Progenitor cell of endocrine pancreas (in vitro differentiated cells): ENCODE results near the gene GAB2. TPM values are rescaled to one million over a fixed set of nuclear protein-coding genes. Genes with fewer than 3 reads are reported as not detected.
A peak's percentile ranks its signal among the peaks of the same experiment; 100 is the strongest.

ENCODE experiments used
- DNase-seq: peaks from one replicate; pipeline ENCODE4 v3.0.0; 2021; ENCODE audit warnings: low spot score; ENCODE audit not compliant: unreplicated experiment
- H3K27ac Mint-ChIP-seq: 2 replicates; pipeline ENCODE4 v1.8.0; 2021; ENCODE audit warnings: mild to moderate bottlenecking, moderate library complexity, mixed read lengths
- H3K27me3 Mint-ChIP-seq: 2 replicates; pipeline ENCODE4 v1.8.0; 2021; ENCODE audit warnings: mixed read lengths
- H3K36me3 Mint-ChIP-seq: 2 replicates; pipeline ENCODE4 v1.8.0; 2022; ENCODE audit warnings: mixed read lengths; ENCODE audit not compliant: insufficient read depth
- H3K4me1 Mint-ChIP-seq: 2 replicates; pipeline ENCODE4 v1.8.0; 2021; ENCODE audit warnings: low read depth, mixed read lengths
- H3K4me3 Mint-ChIP-seq: 2 replicates; pipeline ENCODE4 v1.8.0; 2021; ENCODE audit warnings: low read depth, mild to moderate bottlenecking, moderate library complexity, mixed read lengths
- H3K9me3 Mint-ChIP-seq: 2 replicates; pipeline ENCODE4 v1.8.0; 2021; ENCODE audit warnings: low read depth, mixed read lengths
- total RNA-seq: library from RNA; stranded (reverse); gene quantifications from 2 replicates; pipeline ENCODE4 v1.2.1, GENCODE V29; 2021
- TF ChIP-seq, protein P1 (sequence below): fragments of 200-600 bp; sonication (generic); IDR thresholded peaks from one replicate; pipeline ENCODE4 v1.5.0; 2021; ENCODE audit warnings: antibody characterized with exemption, mild to moderate bottlenecking; ENCODE audit not compliant: unreplicated experiment

GAB2 gene
- total RNA-seq, 1 donor from 2014 or later, result 37.6 TPM

DNA sequence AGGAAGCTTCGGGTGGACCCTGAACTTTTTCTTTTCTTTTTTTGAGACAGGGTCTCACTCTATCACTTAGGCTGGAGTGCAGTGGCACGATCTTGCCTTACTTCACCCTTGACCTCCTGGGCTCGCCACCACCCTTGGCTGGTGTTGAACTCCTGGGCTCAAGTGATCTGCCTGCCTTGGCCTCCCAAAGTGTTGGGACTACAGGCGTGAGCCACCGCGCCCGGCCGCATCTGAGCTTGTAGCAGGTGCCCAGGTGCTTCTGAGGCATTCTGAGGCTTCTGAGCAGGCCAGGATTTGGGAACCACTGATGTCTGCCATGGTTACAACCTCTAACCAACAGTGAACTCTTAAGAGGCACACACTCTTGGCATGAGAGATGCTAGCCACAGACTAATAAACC, 223.8 kb downstream of the GAB2 start:
- Mint-ChIP-seq H3K27ac (no peak overlapping the region), H3K27me3 (no peaks in the 10 kb centered on the region), H3K4me1 (peaks cover 19% of the 10 kb centered on the region), H3K36me3 (peaks cover 7% of the 10 kb centered on the region), H3K4me3 (no peak overlapping the region), H3K9me3 (no peaks in the 10 kb centered on the region)
- DNase-seq, result no peak
- TF ChIP-seq, protein P1, sequence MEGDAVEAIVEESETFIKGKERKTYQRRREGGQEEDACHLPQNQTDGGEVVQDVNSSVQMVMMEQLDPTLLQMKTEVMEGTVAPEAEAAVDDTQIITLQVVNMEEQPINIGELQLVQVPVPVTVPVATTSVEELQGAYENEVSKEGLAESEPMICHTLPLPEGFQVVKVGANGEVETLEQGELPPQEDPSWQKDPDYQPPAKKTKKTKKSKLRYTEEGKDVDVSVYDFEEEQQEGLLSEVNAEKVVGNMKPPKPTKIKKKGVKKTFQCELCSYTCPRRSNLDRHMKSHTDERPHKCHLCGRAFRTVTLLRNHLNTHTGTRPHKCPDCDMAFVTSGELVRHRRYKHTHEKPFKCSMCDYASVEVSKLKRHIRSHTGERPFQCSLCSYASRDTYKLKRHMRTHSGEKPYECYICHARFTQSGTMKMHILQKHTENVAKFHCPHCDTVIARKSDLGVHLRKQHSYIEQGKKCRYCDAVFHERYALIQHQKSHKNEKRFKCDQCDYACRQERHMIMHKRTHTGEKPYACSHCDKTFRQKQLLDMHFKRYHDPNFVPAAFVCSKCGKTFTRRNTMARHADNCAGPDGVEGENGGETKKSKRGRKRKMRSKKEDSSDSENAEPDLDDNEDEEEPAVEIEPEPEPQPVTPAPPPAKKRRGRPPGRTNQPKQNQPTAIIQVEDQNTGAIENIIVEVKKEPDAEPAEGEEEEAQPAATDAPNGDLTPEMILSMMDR, result no peak

DNA sequence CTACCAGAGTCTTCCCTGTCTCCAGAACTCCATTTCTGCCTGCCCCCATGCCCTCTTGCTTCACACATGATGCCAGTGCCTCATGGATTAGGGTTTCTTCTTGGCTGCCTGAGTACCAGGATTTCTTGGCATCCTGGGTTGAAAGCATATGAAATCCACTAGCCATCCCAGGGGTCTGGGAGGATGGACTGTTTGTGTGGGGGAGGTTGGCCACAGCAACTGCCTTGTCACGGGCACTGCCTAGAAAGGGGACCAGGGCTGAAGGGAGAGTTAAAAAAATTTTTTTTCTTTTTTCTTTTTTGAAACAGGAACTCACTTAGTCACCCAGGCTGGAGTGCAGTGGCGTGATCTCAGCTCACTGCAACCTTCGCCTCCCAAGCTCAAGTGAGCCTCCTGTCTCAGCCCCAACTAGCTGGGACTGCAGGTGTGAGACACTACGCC, 224.7 kb downstream of the GAB2 start:
- no peak for DNase-seq
- no peak overlapping the region for H3K4me3 Mint-ChIP-seq
- H3K27ac Mint-ChIP-seq, result no peak overlapping the region
- no peaks in the 10 kb centered on the region for H3K9me3 Mint-ChIP-seq
- H3K4me1 Mint-ChIP-seq, result peaks cover 20% of the 10 kb centered on the region
- no peaks in the 10 kb centered on the region for H3K27me3 Mint-ChIP-seq
- TF ChIP-seq, protein P1, result no peak
- H3K36me3 Mint-ChIP-seq, result peaks cover 4% of the 10 kb centered on the region

DNA sequence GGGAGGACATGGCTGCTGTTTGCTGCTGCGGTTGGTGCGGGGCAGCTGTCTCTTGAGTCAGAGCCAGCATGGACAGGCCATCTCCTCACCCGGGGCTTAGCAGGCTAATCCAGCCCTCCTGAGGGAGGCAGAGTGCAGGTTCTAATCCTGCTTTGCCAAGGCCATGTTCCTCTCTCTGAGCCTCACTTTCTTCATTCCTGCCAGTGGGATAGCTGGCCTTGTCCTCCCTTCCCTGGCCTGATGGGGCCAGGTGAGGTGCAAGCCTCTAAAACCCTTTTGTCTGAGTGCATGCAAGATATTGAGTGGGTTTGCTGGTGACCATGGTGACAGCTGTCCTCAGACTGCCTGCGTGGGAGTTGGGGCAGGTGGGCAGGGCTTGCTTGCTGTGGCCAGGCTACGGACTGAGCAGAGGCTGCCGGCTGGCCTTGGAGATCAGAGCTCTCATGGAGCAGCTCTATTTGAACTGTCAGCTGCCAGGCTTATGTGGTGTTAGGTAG, 225.3 kb downstream of the GAB2 start:
- Mint-ChIP-seq H3K4me1 (peaks cover 26% of the 10 kb centered on the region), H3K27me3 (no peaks in the 10 kb centered on the region), H3K4me3 (no peak overlapping the region), H3K27ac (no peak overlapping the region), H3K36me3 (peaks cover 3% of the 10 kb centered on the region), H3K9me3 (no peaks in the 10 kb centered on the region)
- DNase-seq, result no peak
- TF ChIP-seq, protein P1, result no peak

DNA sequence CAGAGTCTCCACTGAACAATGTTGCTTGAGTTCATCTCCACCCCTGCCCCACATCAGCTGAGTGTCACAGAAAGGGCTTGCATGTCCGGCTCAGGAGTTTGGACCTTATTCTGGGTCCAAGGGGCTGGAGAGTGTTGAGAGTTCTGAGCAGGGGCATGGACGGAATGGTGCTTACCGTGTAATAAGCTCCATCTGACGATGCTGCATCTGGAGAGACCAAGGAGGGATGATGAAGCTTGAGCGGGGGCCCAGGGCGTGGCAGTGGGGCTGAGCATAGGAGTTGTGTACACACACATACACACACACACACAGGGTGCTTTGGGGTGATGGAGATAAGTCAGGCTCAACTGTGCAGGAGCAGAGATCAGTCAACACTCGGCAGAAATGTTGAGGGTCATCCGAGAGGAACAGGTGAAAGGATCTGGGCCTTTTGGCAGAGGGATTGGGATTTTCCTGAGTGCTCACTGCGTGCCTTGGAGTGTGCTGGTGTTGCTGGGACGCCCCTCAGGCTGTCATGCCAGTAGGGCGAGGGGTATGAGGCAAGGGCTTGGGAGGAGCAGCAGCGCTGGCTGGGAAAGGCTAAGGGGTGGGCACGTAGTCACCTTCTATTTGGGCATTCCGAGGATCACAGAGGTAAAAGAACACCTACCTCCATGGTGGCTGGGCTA, 226.6 kb downstream of the GAB2 start:
- no peak for DNase-seq
- Mint-ChIP-seq H3K27ac (no peak overlapping the region), H3K4me1 (peaks cover 30% of the 10 kb centered on the region), H3K36me3 (peaks cover under 1% of the 10 kb centered on the region), H3K27me3 (no peaks in the 10 kb centered on the region), H3K4me3 (peak overlapping the region; percentile 31), H3K9me3 (no peaks in the 10 kb centered on the region)
- TF ChIP-seq, protein P1, result no peak

DNA sequence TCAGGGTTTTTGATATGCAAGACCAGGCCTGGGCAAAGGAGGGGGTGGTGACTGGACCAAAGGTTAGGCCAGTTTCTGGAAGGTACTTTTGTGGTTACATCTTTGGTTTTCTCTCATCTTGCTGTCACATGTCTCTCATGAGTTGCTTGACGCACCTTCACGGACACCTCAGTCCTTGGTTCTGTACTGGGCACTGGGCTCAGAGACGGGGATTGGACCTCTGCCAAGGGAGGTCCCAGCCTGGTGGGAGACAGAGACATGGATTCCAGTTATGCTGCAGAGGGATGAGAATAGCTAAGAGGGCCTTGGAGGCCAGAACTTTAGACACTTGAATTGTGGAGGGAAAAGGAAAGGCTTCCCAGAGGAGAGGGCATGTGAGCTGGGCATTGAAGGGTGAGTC, 227.2 kb downstream of the GAB2 start:
- Mint-ChIP-seq H3K9me3 (no peaks in the 10 kb centered on the region), H3K27ac (no peak overlapping the region), H3K27me3 (no peaks in the 10 kb centered on the region), H3K4me3 (peak overlapping the region; percentile 94), H3K4me1 (peaks cover 30% of the 10 kb centered on the region), H3K36me3 (no peaks in the 10 kb centered on the region)
- no peak for DNase-seq
- TF ChIP-seq, protein P1, result no peak
